Liver (tissue), 9 donors: Measurements from ENCODE around the gene ZBTB18. TPM values are rescaled to one million over a fixed set of nuclear protein-coding genes. Genes with fewer than 3 reads are reported as not detected.
A peak's percentile ranks its signal among the peaks of the same experiment; 100 is the strongest.

Experiments
- DNase-seq: peaks from one replicate; pipeline ENCODE4 v3.0.0-alpha.2; 2017; ENCODE audit warnings: low spot score
- H3K27ac ChIP-seq, 2 donors: one replicate each; pipeline ENCODE4 v1.7.0; 2013; ENCODE audit warnings: inconsistent platforms in 2 of 2, low read length in 2 of 2, control low read depth in 1 of 2, low read depth in 1 of 2, mild to moderate bottlenecking in 1 of 2
- H3K27me3 ChIP-seq, 4 donors: one replicate each; pipeline versions ENCODE4 v1.6.1 to v1.7.0; 2013; ENCODE audit warnings: low read length in 3 of 4, inconsistent platforms in 1 of 4, mild to moderate bottlenecking in 1 of 4, moderate library complexity in 1 of 4; ENCODE audit not compliant: control insufficient read depth in 4 of 4, insufficient read depth in 4 of 4
- H3K36me3 ChIP-seq, 4 donors: one replicate each; pipeline versions ENCODE4 v1.6.1 to v1.7.0; 2013; ENCODE audit warnings: low read length in 3 of 4, mild to moderate bottlenecking in 3 of 4, low read depth in 1 of 4, moderate library complexity in 1 of 4; ENCODE audit not compliant: control insufficient read depth in 4 of 4, insufficient read depth in 3 of 4
- H3K4me1 ChIP-seq, 4 donors: one replicate each; pipeline versions ENCODE4 v1.6.1 to v1.7.0; 2013; ENCODE audit warnings: low read length in 3 of 4, mild to moderate bottlenecking in 3 of 4, moderate library complexity in 1 of 4; ENCODE audit not compliant: control insufficient read depth in 4 of 4, insufficient read depth in 4 of 4
- H3K4me3 ChIP-seq, 3 donors: one replicate each; pipeline versions ENCODE4 v1.6.1 to v1.7.0; 2013; ENCODE audit warnings: low read length in 3 of 3, control low read depth in 1 of 3, low read depth in 1 of 3, mild to moderate bottlenecking in 1 of 3
- H3K9ac ChIP-seq, 2 donors: one replicate each; pipeline ENCODE4 v1.7.0; 2013; ENCODE audit warnings: low read length in 2 of 2, mild to moderate bottlenecking in 2 of 2, moderate library complexity in 2 of 2, control low read depth in 1 of 2, low read depth in 1 of 2
- H3K9me3 ChIP-seq, 4 donors: one replicate each; pipeline versions ENCODE4 v1.6.1 to v1.7.0; 2013; ENCODE audit warnings: low read length in 3 of 4; ENCODE audit not compliant: control insufficient read depth in 4 of 4
- ATF3 ChIP-seq: IDR thresholded peaks from 2 replicates; pipeline ENCODE4 v1.6.1; 2016; ENCODE audit warnings: antibody characterized with exemption
- CTCF ChIP-seq: fragments of 150-350 bp; IDR thresholded peaks from 2 replicates; pipeline ENCODE4 v1.5.1; 2017; ENCODE audit warnings: improper control_type of control experiment, low read depth, low read length; ENCODE audit not compliant: missing input control
- EGR1 ChIP-seq, 2 donors: IDR thresholded peaks; 2 replicates each; pipeline ENCODE4 v1.6.1; 2016 to 2018; ENCODE audit warnings: antibody characterized with exemption in 2 of 2, low read depth in 2 of 2
- FOXA1 ChIP-seq: IDR thresholded peaks from 2 replicates; pipeline ENCODE4 v1.6.1; 2016; ENCODE audit warnings: antibody characterized with exemption
- FOXA2 ChIP-seq: IDR thresholded peaks from 2 replicates; pipeline ENCODE4 v1.6.1; 2016; ENCODE audit warnings: antibody characterized with exemption
- GABPA ChIP-seq, 2 donors: IDR thresholded peaks in 1 of 2; conservative IDR thresholded peaks in 1 of 2; 2 replicates each; pipeline ENCODE4 v1.6.1; 2016; ENCODE audit warnings: antibody characterized with exemption in 2 of 2, mild to moderate bottlenecking in 1 of 2, moderate library complexity in 1 of 2
- HNF4A ChIP-seq, 2 donors: conservative IDR thresholded peaks; 2 replicates each; pipeline ENCODE4 v1.6.1; 2016; ENCODE audit warnings: antibody characterized with exemption in 2 of 2, mild to moderate bottlenecking in 2 of 2
- HNF4G ChIP-seq: IDR thresholded peaks from 2 replicates; pipeline ENCODE4 v1.6.1; 2016; ENCODE audit warnings: antibody characterized with exemption
- JUND ChIP-seq, 2 donors: IDR thresholded peaks; 2 replicates each; pipeline ENCODE4 v1.6.1; 2016; ENCODE audit warnings: antibody characterized with exemption in 2 of 2
- MAX ChIP-seq: IDR thresholded peaks from 2 replicates; pipeline ENCODE4 v1.6.1; 2016; ENCODE audit warnings: antibody characterized with exemption
- NR2F2 ChIP-seq: IDR thresholded peaks from 2 replicates; pipeline ENCODE4 v1.6.1; 2016; ENCODE audit warnings: antibody characterized with exemption
- RAD21 ChIP-seq, 2 donors: IDR thresholded peaks; 2 replicates each; pipeline ENCODE4 v1.6.1; 2016; ENCODE audit warnings: antibody characterized with exemption in 2 of 2, mild to moderate bottlenecking in 2 of 2
- REST ChIP-seq: IDR thresholded peaks from 2 replicates; pipeline ENCODE4 v1.6.1; 2016; ENCODE audit warnings: antibody characterized with exemption, mild to moderate bottlenecking
- RXRA ChIP-seq, 2 donors: IDR thresholded peaks; 2 replicates each; pipeline ENCODE4 v1.6.1; 2017 to 2018; ENCODE audit warnings: antibody characterized with exemption in 2 of 2, mild to moderate bottlenecking in 1 of 2
- SP1 ChIP-seq: IDR thresholded peaks from 2 replicates; pipeline ENCODE4 v1.6.1; 2018; ENCODE audit warnings: antibody characterized with exemption, mild to moderate bottlenecking
- TAF1 ChIP-seq: conservative IDR thresholded peaks from 2 replicates; pipeline ENCODE4 v1.6.1; 2016; ENCODE audit warnings: antibody characterized with exemption, mild to moderate bottlenecking
- YY1 ChIP-seq: IDR thresholded peaks from 2 replicates; pipeline ENCODE4 v1.6.1; 2016; ENCODE audit warnings: antibody characterized with exemption, mild to moderate bottlenecking
- ZBTB33 ChIP-seq: IDR thresholded peaks from 2 replicates; pipeline ENCODE4 v1.6.1; 2016; ENCODE audit warnings: antibody characterized with exemption
- WGBS: extraction: QIAGEN DNeasy Blood & Tissue Kit; methylation state at CpG from one replicate; pipeline ENCODE4 v1.1.7; 2013; 5-methylcytosine and 5-hydroxymethylcytosine counted together
- polyA plus RNA-seq, 2 donors: library from polyadenylated mRNA; stranded (reverse) in 1 of 2; unstranded in 1 of 2; fragments of 200-250 nt in 1 of 2; fragments of >200 nt in 1 of 2; fragmentation: Nextera tagmentation in 1 of 2; extraction: Ambion mirVana in 1 of 2; gene quantifications; one replicate each; pipeline versions ENCODE4 v1.2.1 to v1.2.3, GENCODE V29; 2013 to 2015
- total RNA-seq, 2 donors: library from RNA; depleted of rRNA; stranded (reverse); fragments of >200 nt; gene quantifications; one replicate each; pipeline ENCODE4 v1.2.3, GENCODE V29; 2014
- donor health status: healthy.
- donor health status: healthy.
- donor health status: healthy.
- donor health status: healthy.
- donor health status: healthy.

The ZBTB18 gene
- total and polyA plus RNA-seq, 4 donors, result 1.2 to 18.3 (median 5.7) TPM

- TF ChIP-seq REST, result peak; percentile 85
- no peak for TF ChIP-seq MAX
- TF ChIP-seq GABPA (IDR thresholded peaks at IDR 0.05 in 1 of 2, conservative IDR thresholded peaks at IDR 0.05 in 1 of 2), result no peak
- TF ChIP-seq SP1, result peak; percentile 93
- peak; percentile 79 to 89 for TF ChIP-seq RXRA (IDR thresholded peaks at IDR 0.05)
- no peak for TF ChIP-seq FOXA2
- no peak for TF ChIP-seq ZBTB33
- peak; percentile 71 to 82 for TF ChIP-seq HNF4A (conservative IDR thresholded peaks at IDR 0.05)
- TF ChIP-seq EGR1 (IDR thresholded peaks at IDR 0.05; ENCODE audit: low read depth in 2 of 2), result no peak
- peak; percentile 59 for TF ChIP-seq TAF1
- TF ChIP-seq RAD21 (IDR thresholded peaks at IDR 0.05), result peak; percentile 50 to 55
- TF ChIP-seq ATF3, result no peak
- TF ChIP-seq NR2F2, result peak; percentile 52
- TF ChIP-seq HNF4G, result peak; percentile 20
- peak; percentile 95 for TF ChIP-seq YY1
- peak; percentile 37 to 44 for TF ChIP-seq JUND (IDR thresholded peaks at IDR 0.05)
- TF ChIP-seq CTCF, result no peak
- no peak for TF ChIP-seq FOXA1
- Histone ChIP-seq H3K9me3 (no peaks in the 10 kb centered on the region), H3K27ac (peak overlapping the region; percentile 99 to 100), H3K4me1 (peaks cover 1 to 21% (median 15%) of the 10 kb centered on the region in 4 donors), H3K9ac (peak overlapping the region; percentile 100), H3K27me3 (no peaks in the 10 kb centered on the region), H3K36me3 (no peaks in the 10 kb centered on the region), H3K4me3 (peak overlapping the region; percentile 70 to 100 (median 80))
- DNase-seq, result no peak
- WGBS, result 4% methylated on average over 13 of the region's 13 CpGs
Observed at GRCh38 chr1:244046907-244047611, 4.0 kb upstream of the ZBTB18 start.
